Heart left ventricle (tissue), 16 donors: Measurements from ENCODE around the gene PCNT. TPM values are rescaled to one million over a fixed set of nuclear protein-coding genes. Genes with fewer than 3 reads are reported as not detected.
A peak's percentile ranks its signal among the peaks of the same experiment; 100 is the strongest.

Experiments
- ATAC-seq, 4 donors: fragments of 200-7000 bp; cut with Tn5 transposase; one replicate each; pipeline ENCODE4 v1.9.1; 2020 to 2022; ENCODE audit warnings: moderate library complexity in 4 of 4, mild to moderate bottlenecking in 3 of 4, moderate number of reproducible peaks in 1 of 4
- DNase-seq, 5 donors: peaks; one replicate each; pipeline ENCODE4 v3.0.0-alpha.2; 2020
- H3K27ac ChIP-seq, 12 donors: fragments of 200-600 bp; sonication (generic) in 4 of 12; one replicate each; pipeline versions ENCODE4 v1.5.0 to v1.8.0; 2016 to 2022; ENCODE audit warnings: mild to moderate bottlenecking in 2 of 12
- H3K27me3 ChIP-seq, 9 donors: fragments of 200-600 bp; sonication (generic) in 2 of 9; one replicate each; pipeline versions ENCODE4 v1.5.1 to v1.8.0; 2016 to 2022; ENCODE audit warnings: mild to moderate bottlenecking in 3 of 9
- H3K36me3 ChIP-seq, 9 donors: fragments of 200-600 bp; sonication (generic) in 2 of 9; one replicate each; pipeline versions ENCODE4 v1.5.0 to v1.8.0; 2018 to 2022; ENCODE audit warnings: mild to moderate bottlenecking in 2 of 9
- H3K4me1 ChIP-seq, 12 donors: fragments of 200-600 bp; sonication (generic) in 4 of 12; one replicate each; pipeline versions ENCODE4 v1.5.0 to v1.8.0; 2016 to 2022; ENCODE audit warnings: mild to moderate bottlenecking in 3 of 12
- H3K4me3 ChIP-seq, 12 donors: fragments of 200-600 bp; sonication (generic) in 4 of 12; one replicate each; pipeline versions ENCODE4 v1.5.0 to v1.8.0; 2017 to 2022; ENCODE audit warnings: mild to moderate bottlenecking in 9 of 12, moderate library complexity in 4 of 12
- H3K9me3 ChIP-seq, 12 donors: fragments of 200-600 bp; sonication (generic) in 4 of 12; one replicate each; pipeline versions ENCODE4 v1.5.0 to v1.8.0; 2016 to 2022; ENCODE audit warnings: mild to moderate bottlenecking in 1 of 12
- POLR2A ChIP-seq, 2 donors: fragments of 450-650 bp; IDR thresholded peaks; one replicate each; pipeline ENCODE4 v1.6.1; 2017; ENCODE audit warnings: antibody characterized with exemption in 2 of 2, mild to moderate bottlenecking in 2 of 2, moderate library complexity in 2 of 2
- WGBS, 4 donors: extraction: QIAGEN DNeasy Blood & Tissue Kit in 2 of 4; methylation state at CpG; one replicate each; pipeline versions ENCODE4 v1.1.5 to v1.1.7; 2013 to 2018; 5-methylcytosine and 5-hydroxymethylcytosine counted together
- intact Hi-C, 10 donors: fragments of 100-400 bp; cut with DNase I; formaldehyde crosslinking; loops; one replicate each; pipeline versions ENCODE4 v1.11.1 to v1.14.2; 2022
- long read RNA-seq, 3 donors: library from polyadenylated mRNA; unstranded; transcript quantifications; one replicate each; pipeline ENCODE4 v2.0.0, GENCODE V29; 2020 to 2021
- polyA plus RNA-seq, 2 donors: library from polyadenylated mRNA; stranded (reverse); fragments of 200-250 nt; gene quantifications; one replicate each; pipeline ENCODE4 v1.2.3, GENCODE V29; 2013
- total RNA-seq, 9 donors: library from RNA; depleted of rRNA in 2 of 9; stranded (reverse); fragments of >200 nt in 2 of 9; fragmentation: NEBNext Ultra II Directional in 3 of 9; extraction: Animal tissue kit (Norgen Biotek cat#: 25700) in 3 of 9; gene quantifications; one replicate each; pipeline versions ENCODE4 v1.1.0 to v1.2.4, GENCODE V29; 2016 to 2023
- TF ChIP-seq, protein P1 (sequence below), 12 donors: fragments of 200-600 bp; sonication (generic) in 4 of 12; IDR thresholded peaks; one replicate each; pipeline versions ENCODE4 v1.5.0 to v1.8.0; 2018 to 2022; ENCODE audit warnings: antibody characterized with exemption in 12 of 12, mild to moderate bottlenecking in 5 of 12
- donor health status: ischemic (EF 13 %, LVEDD 7.1; RV severe dilation, severe dysfunction).
- donor health status: healthy with polysubstance abuse.
- donor health status: DM: no; HTN: yes; CAD: no.
- donor health status: DM: no; HTN: no; CAD: no.
- donor health status: ischemic (EF 25% LVEDD 6.9; RV normal size, moderate dysfunction).
- donor health status: ischemic (EF 25% LVEDD 5.7; RV mildly dilated, moderate dysfunction).
- donor health status: healthy.
- donor health status: DM: yes; HTN: yes; CAD: no.
- donor health status: ischemic (EF 35%, LVEDD 5.7; RV mildly dilated, moderate dysfunction).
- donor health status: nonischemic (EF 11% LVEDD 7.7; RV severe dilation, severe dysfunction).
- donor health status: DM: yes; HTN: yes; CAD: no.
- donor health status: PGD.
- donor health status: ischemic (EF 29% LVEDD 5.4; RV normal size, mild dysfunction).
- donor health status: nonischemic (EF 23%, LVEDD 6.1; RV moderate dilation, normal function).

Gene PCNT, protein sequence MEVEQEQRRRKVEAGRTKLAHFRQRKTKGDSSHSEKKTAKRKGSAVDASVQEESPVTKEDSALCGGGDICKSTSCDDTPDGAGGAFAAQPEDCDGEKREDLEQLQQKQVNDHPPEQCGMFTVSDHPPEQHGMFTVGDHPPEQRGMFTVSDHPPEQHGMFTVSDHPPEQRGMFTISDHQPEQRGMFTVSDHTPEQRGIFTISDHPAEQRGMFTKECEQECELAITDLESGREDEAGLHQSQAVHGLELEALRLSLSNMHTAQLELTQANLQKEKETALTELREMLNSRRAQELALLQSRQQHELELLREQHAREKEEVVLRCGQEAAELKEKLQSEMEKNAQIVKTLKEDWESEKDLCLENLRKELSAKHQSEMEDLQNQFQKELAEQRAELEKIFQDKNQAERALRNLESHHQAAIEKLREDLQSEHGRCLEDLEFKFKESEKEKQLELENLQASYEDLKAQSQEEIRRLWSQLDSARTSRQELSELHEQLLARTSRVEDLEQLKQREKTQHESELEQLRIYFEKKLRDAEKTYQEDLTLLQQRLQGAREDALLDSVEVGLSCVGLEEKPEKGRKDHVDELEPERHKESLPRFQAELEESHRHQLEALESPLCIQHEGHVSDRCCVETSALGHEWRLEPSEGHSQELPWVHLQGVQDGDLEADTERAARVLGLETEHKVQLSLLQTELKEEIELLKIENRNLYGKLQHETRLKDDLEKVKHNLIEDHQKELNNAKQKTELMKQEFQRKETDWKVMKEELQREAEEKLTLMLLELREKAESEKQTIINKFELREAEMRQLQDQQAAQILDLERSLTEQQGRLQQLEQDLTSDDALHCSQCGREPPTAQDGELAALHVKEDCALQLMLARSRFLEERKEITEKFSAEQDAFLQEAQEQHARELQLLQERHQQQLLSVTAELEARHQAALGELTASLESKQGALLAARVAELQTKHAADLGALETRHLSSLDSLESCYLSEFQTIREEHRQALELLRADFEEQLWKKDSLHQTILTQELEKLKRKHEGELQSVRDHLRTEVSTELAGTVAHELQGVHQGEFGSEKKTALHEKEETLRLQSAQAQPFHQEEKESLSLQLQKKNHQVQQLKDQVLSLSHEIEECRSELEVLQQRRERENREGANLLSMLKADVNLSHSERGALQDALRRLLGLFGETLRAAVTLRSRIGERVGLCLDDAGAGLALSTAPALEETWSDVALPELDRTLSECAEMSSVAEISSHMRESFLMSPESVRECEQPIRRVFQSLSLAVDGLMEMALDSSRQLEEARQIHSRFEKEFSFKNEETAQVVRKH (N-terminal part only)
- total RNA-seq, result 10 to 100 TPM; 23.0 to 73.0 (median 36.7) TPM
- 10 to 100 TPM; 17.0 to 40.7 TPM for polyA plus RNA-seq
- long read RNA-seq, donor 1, partial matches to known transcripts, result 27 of 36 reads
- long read RNA-seq, donor 1, other reads (novel, unspliced or antisense), result 9 of 36 reads
- long read RNA-seq, donor 2, partial matches to known transcripts, result 112 of 188 reads
- long read RNA-seq, donor 2, other reads (novel, unspliced or antisense), result 76 of 188 reads
- long read RNA-seq, donor 3, partial matches to known transcripts, result 19 of 31 reads
- long read RNA-seq, donor 3, other reads (novel, unspliced or antisense), result 12 of 31 reads

DNA sequence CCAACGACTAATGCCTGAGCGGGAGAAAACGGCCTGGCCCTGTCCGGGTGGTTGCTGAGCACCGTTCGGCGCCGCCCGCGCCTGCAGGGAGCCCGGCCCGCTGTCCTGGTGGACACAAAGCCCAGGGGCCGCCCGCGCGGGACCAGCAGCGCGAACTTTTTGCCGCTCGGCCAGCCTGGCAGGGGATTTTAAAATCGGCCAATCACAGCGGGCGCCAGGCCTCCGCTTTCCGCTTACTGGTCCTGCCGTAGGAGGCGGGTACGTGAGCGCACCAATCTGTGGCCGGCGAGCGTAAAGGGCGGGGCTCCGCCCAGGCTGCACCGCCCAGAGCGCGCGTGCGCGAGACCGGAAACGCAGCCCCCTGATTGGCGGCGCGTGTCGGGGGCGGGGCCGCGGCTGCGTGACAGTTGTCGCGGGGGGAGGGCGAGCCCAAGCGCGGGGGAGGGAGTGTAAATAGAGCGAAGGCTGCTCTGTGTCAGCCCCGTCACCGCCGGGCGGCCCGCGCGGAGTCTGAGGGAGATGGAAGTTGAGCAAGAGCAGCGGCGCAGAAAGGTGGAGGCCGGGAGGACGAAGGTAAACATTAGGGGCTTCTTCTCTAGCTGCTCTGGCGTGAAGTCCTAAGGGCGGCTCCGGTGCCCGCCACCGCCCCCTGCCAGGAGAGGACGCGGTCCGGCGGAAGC lies at the start of gene PCNT, which contains the start of gene C21orf58:
TSS of gene PCNT (plus strand) at position 447 of the 680 bp plus-strand sequence. CDS start at position 520, 73 bp downstream.
TSS of gene C21orf58 (minus strand) at position 161 of the 680 bp plus-strand sequence. CDS start 1,132 bp downstream, outside the sequence.
- peak within 1 kb of the TSS; percentile 92 to 100 (median 98) for H3K27ac ChIP-seq
- peaks cover 0 to 21% (median 9%) of the 10 kb centered on the region in 9 donors for H3K36me3 ChIP-seq
- H3K4me1 ChIP-seq, result peaks cover 4 to 37% (median 19%) of the 10 kb centered on the region in 12 donors
- H3K4me3 ChIP-seq, result peak within 1 kb of the TSS; percentile 77 to 100 (median 96)
- no peaks in the 10 kb centered on the region for H3K9me3 ChIP-seq
- TF ChIP-seq POLR2A (IDR thresholded peaks at IDR 0.05), result peak in 1 of 2 donors; percentile 35
- TF ChIP-seq, protein P1, sequence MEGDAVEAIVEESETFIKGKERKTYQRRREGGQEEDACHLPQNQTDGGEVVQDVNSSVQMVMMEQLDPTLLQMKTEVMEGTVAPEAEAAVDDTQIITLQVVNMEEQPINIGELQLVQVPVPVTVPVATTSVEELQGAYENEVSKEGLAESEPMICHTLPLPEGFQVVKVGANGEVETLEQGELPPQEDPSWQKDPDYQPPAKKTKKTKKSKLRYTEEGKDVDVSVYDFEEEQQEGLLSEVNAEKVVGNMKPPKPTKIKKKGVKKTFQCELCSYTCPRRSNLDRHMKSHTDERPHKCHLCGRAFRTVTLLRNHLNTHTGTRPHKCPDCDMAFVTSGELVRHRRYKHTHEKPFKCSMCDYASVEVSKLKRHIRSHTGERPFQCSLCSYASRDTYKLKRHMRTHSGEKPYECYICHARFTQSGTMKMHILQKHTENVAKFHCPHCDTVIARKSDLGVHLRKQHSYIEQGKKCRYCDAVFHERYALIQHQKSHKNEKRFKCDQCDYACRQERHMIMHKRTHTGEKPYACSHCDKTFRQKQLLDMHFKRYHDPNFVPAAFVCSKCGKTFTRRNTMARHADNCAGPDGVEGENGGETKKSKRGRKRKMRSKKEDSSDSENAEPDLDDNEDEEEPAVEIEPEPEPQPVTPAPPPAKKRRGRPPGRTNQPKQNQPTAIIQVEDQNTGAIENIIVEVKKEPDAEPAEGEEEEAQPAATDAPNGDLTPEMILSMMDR (IDR thresholded peaks at IDR 0.05), result peak in 2 of 12 donors; percentile 4 to 12
- DNase-seq (peak; percentile 98 to 100 (median 99)), ATAC-seq (peak; percentile 93 to 97 (median 96))
- no peaks in the 10 kb centered on the region for H3K27me3 ChIP-seq
- 0 to 1% (median 0%) methylated on average over 53 to 76 of the region's 76 CpGs for WGBS, 4 donors
- intact Hi-C loops, result loop anchor here in 9 of 10 donors (1.0 to 10.0 kb wide), 11 partner anchors 37 to 679 kb away; partner anchors contain the start of genes MCM3AP (in 6 of the 9), YBEY (in 6 of the 9), LSS (in 1 of the 9) and PCBP3 (in 1 of the 9)

DNA sequence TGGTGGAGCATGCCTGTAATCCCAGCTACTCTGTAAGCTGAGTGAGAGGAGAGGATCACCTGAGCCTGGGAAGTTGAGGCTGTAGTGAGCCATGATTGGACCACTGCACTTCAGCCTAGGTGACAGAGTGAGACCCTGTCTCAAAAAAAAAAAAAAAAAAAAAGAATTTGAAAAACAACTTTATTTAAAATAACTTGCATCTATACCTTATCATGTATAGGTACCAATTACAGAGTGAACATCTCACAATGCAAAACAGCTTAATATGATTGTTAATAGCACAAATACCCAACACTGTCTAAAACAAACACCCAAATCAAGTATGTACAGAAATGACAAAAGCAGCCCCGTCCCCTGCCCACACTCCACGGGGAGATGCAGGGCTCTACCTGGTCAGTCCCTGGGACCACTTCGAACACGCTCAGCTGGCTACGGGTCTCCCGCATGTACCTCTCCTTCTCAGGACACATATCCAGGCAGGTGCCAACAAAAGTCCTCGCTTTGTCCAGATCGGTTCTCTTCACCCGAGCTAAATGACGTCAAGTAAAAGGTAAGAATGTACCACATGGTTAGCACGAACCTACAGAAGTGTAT lies 49.1 kb upstream of the PCNT start:
- TF ChIP-seq, protein P1 (IDR thresholded peaks at IDR 0.05), result no peak
- TF ChIP-seq POLR2A (IDR thresholded peaks at IDR 0.05), result no peak
- no peaks in the 10 kb centered on the region for H3K27me3 ChIP-seq
- H3K4me3 ChIP-seq, result no peak overlapping the region
- WGBS, 4 donors, result 94 to 95% (median 94%) methylated on average over 11 of the region's 11 CpGs
- intact Hi-C loops, result loop anchor here in 1 of 10 donors (10.0 kb wide), 1 partner anchor 140 kb away; no protein-coding TSS in a partner anchor
- no peaks in the 10 kb centered on the region for H3K9me3 ChIP-seq
- H3K36me3 ChIP-seq, result peaks cover 4 to 100% (median 100%) of the 10 kb centered on the region in 9 donors
- ATAC-seq (no peak), DNase-seq (no peak)
- H3K4me1 ChIP-seq, result no peaks in the 10 kb centered on the region
- no peak overlapping the region for H3K27ac ChIP-seq
